GM12878 (cell line): Measurements from ENCODE around the gene METTL27. TPM values are rescaled to one million over a fixed set of nuclear protein-coding genes. Genes with fewer than 3 reads are reported as not detected.

Source experiments
- ATAC-seq: fragments of 200-7000 bp; cut with Tn5 transposase; 3 replicates; pipeline ENCODE4 v1.9.1; 2020; ENCODE audit warnings: mild to moderate bottlenecking, moderate library complexity
- BruUV-seq: library from RNA; stranded (reverse); fragments of 400-500 nt; replicated peaks from 2 replicates; lab custom pipeline; 2021; lab: Mats Ljungman, UMichigan
- CTCF ChIA-PET: fragments of 300-600 bp; sonication (Branson Sonifier 250); formaldehyde crosslinking; extraction: SDS; loops from one replicate; lab custom pipeline; 2021; ENCODE audit warnings: inconsistent platforms; lab: Yijun Ruan, JAX
- POLR2A ChIA-PET: fragments of 350-600 bp; formaldehyde crosslinking; extraction: SDS; loops from one replicate; lab custom pipeline; 2021; ENCODE audit warnings: inconsistent platforms; lab: Charles Lee
- RAD21 ChIA-PET: fragments of 300-600 bp; sonication (Branson Sonifier 250); formaldehyde crosslinking; loops from one replicate; lab custom pipeline; 2023; ENCODE audit warnings: antibody characterized with exemption; ENCODE audit not compliant: unreplicated experiment; lab: Charles Lee
- SMC1A ChIA-PET: fragments of 300-600 bp; sonication (Branson Sonifier 250); formaldehyde crosslinking; loops from one replicate; lab custom pipeline; 2023; ENCODE audit not compliant: unreplicated experiment, uncharacterized antibody; lab: Charles Lee
- DNase-seq: peaks from one replicate; pipeline ENCODE4 v3.0.0-alpha.2; 2011; ENCODE audit warnings: low read depth, low spot score
- FAIRE-seq: peaks from 3 replicates; lab custom pipeline; 2011; peaks lifted over from hg19 to GRCh38; lab: Jason Lieb, UNC
- H2AFZ ChIP-seq: 2 replicates; pipeline ENCODE4 v1.6.0; 2011; ENCODE audit warnings: low read depth, low read length, control low read depth; ENCODE audit not compliant: control insufficient read depth
- H3K27ac ChIP-seq: 2 replicates; pipeline ENCODE4 v1.5.1; 2011; ENCODE audit warnings: control low read depth; ENCODE audit not compliant: control insufficient read depth, insufficient read depth
- H3K27me3 ChIP-seq, 2 experiments: replicated peaks in 1 of 2; 2 replicates each; pipeline versions ENCODE4 v1.6.0 to v1.6.1; 2011; ENCODE audit warnings: low read length in 1 of 2; ENCODE audit not compliant: control insufficient read depth in 2 of 2, insufficient read depth in 2 of 2
- H3K36me3 ChIP-seq, 2 experiments: 2 replicates each; pipeline ENCODE4 v1.5.1; 2011; ENCODE audit warnings: low read length in 1 of 2; ENCODE audit not compliant: control insufficient read depth in 2 of 2, insufficient read depth in 2 of 2
- H3K4me1 ChIP-seq: 2 replicates; pipeline ENCODE4 v1.6.1; 2011; ENCODE audit warnings: mild to moderate bottlenecking, low read length, moderate library complexity, mixed read lengths; ENCODE audit not compliant: control insufficient read depth, insufficient read depth
- H3K4me2 ChIP-seq: 2 replicates; pipeline ENCODE4 v1.6.0; 2011; ENCODE audit warnings: control low read depth; ENCODE audit not compliant: control insufficient read depth, insufficient read depth
- H3K4me3 ChIP-seq: fragments of 200-600 bp; sonication (generic); 2 replicates; pipeline ENCODE4 v1.5.1; 2016
- H3K79me2 ChIP-seq: 2 replicates; pipeline ENCODE4 v1.6.0; 2011; ENCODE audit warnings: low read length; ENCODE audit not compliant: control insufficient read depth, insufficient read depth
- H3K9ac ChIP-seq: 2 replicates; pipeline ENCODE4 v1.8.0; 2011; ENCODE audit warnings: low read length, control low read depth, mixed read lengths; ENCODE audit not compliant: control insufficient read depth, insufficient read depth
- H3K9me3 ChIP-seq: replicated peaks from 3 replicates; pipeline ENCODE4 v1.5.1; 2011; ENCODE audit warnings: mild to moderate bottlenecking, low read length; ENCODE audit not compliant: control insufficient read depth, insufficient read depth
- H4K20me1 ChIP-seq: 2 replicates; pipeline ENCODE4 v1.6.0; 2011; ENCODE audit not compliant: control insufficient read depth, insufficient read depth
- CHD1 ChIP-seq: IDR thresholded peaks from 2 replicates; pipeline ENCODE4 v1.6.1; 2012; ENCODE audit warnings: low read depth, low read length, improper control_type of control experiment
- CHD4 ChIP-seq: fragments of 200-600 bp; sonication (generic); IDR thresholded peaks from 2 replicates; pipeline ENCODE4 v1.6.1; 2016; ENCODE audit warnings: mild to moderate bottlenecking
- FOXK2 ChIP-seq: fragments of 450-650 bp; IDR thresholded peaks from 2 replicates; pipeline ENCODE4 v1.6.1; 2017; ENCODE audit warnings: mild to moderate bottlenecking, moderate library complexity
- HCFC1 ChIP-seq: fragments of 150-350 bp; IDR thresholded peaks from 2 replicates; pipeline ENCODE4 v1.6.1; 2014; ENCODE audit warnings: low read length
- KAT2A ChIP-seq: conservative IDR thresholded peaks from 2 replicates; pipeline ENCODE4 v1.6.1; 2011; ENCODE audit warnings: low read depth, low read length; ENCODE audit not compliant: control insufficient read depth
- MYB ChIP-seq: fragments of 150-350 bp; IDR thresholded peaks from 2 replicates; pipeline ENCODE4 v1.6.1; 2014; ENCODE audit warnings: mild to moderate bottlenecking, low read depth, low read length, borderline replicate concordance
- NBN ChIP-seq: fragments of 450-650 bp; IDR thresholded peaks from 2 replicates; pipeline ENCODE4 v1.6.1; 2016
- NRF1 ChIP-seq: conservative IDR thresholded peaks from 2 replicates; pipeline ENCODE4 v1.6.1; 2011; ENCODE audit warnings: mild to moderate bottlenecking, low read depth, low read length, improper control_type of control experiment
- PAX5 ChIP-seq: IDR thresholded peaks from 2 replicates; pipeline ENCODE4 v1.6.1; 2011; ENCODE audit warnings: low read depth, low read length, borderline replicate concordance
- RAD21 ChIP-seq: IDR thresholded peaks from 2 replicates; pipeline ENCODE4 v1.6.1; 2011; ENCODE audit warnings: mild to moderate bottlenecking, low read depth, low read length, moderate library complexity; ENCODE audit not compliant: insufficient read depth
- RUNX3 ChIP-seq: IDR thresholded peaks from 2 replicates; pipeline ENCODE4 v1.6.1; 2012; ENCODE audit warnings: low read length, inconsistent platforms
- SMARCA5 ChIP-seq: fragments of 450-650 bp; IDR thresholded peaks from 2 replicates; pipeline ENCODE4 v1.6.1; 2017; ENCODE audit warnings: mild to moderate bottlenecking
- SMC3 ChIP-seq: IDR thresholded peaks from 2 replicates; pipeline ENCODE4 v1.6.1; 2011; ENCODE audit warnings: low read length, improper control_type of control experiment, borderline replicate concordance
- SREBF1 ChIP-seq: IDR thresholded peaks from 2 replicates; pipeline ENCODE4 v1.6.1; 2012; ENCODE audit warnings: mild to moderate bottlenecking, low read length
- TAF1 ChIP-seq: IDR thresholded peaks from 2 replicates; pipeline ENCODE4 v1.6.1; 2011; ENCODE audit warnings: mild to moderate bottlenecking, low read depth, low read length, borderline replicate concordance
- ZBED1 ChIP-seq: IDR thresholded peaks from 2 replicates; pipeline ENCODE4 v1.6.1; 2016; ENCODE audit warnings: borderline replicate concordance
- WGBS: methylation state at CpG from one replicate; pipeline ENCODE4 v1.1.6; 2016; ENCODE audit warnings: low lambda C conversion rate; ENCODE audit not compliant: insufficient replicate concordance, insufficient coverage; ENCODE audit errors: missing lambda C conversion rate; 5-methylcytosine and 5-hydroxymethylcytosine counted together
- in situ Hi-C: fragments of 300-500 bp; cut with MboI; formaldehyde crosslinking; loops from 9 replicates; pipeline ENCODE4 v1.14.3; 2018; ENCODE audit warnings: mixed read lengths
- intact Hi-C: fragments of 100-400 bp; cut with micrococcal nuclease; formaldehyde crosslinking; loops from one replicate; pipeline ENCODE4 v1.14.2; 2022; ENCODE audit not compliant: unreplicated experiment
- polyA plus RNA-seq, 11 experiments: library from polyadenylated mRNA; depleted of rRNA in 4 of 11; unstranded in 6 of 11; stranded (reverse) in 5 of 11; fragments of >200 nt; fragmentation: Nextera tagmentation in 4 of 11; fragmentation: Illumina TruSeq in 1 of 11; extraction: Ambion mirVana in 4 of 11; extraction: Trizol in 1 of 11; gene quantifications; 1 replicate in 1 of 11; 2 replicates in 10 of 11; pipeline versions ENCODE4 v1.2.1 to v1.2.3, GENCODE V29; 2011 to 2016; ENCODE audit warnings: inconsistent platforms in 2 of 11, missing spikeins in 2 of 11, low read depth in 1 of 11
- total RNA-seq, 4 experiments: library from RNA; depleted of rRNA in 3 of 4; stranded (reverse); fragments of >200 nt in 3 of 4; fragmentation: Illumina TruSeq in 1 of 4; extraction: Trizol in 1 of 4; gene quantifications; 2 replicates each; pipeline versions ENCODE4 v1.2.1 to v1.2.3, GENCODE V29; 2013 to 2021
- TF ChIP-seq, protein P1 (sequence below): fragments of 450-650 bp; IDR thresholded peaks from 2 replicates; pipeline ENCODE4 v1.6.1; 2016; ENCODE audit warnings: mild to moderate bottlenecking, moderate library complexity, borderline replicate concordance
- TF ChIP-seq, protein P2 (sequence below): fragments of 150-350 bp; IDR thresholded peaks from 2 replicates; pipeline ENCODE4 v1.6.1; 2014; ENCODE audit warnings: mild to moderate bottlenecking, low read depth, low read length
- TF ChIP-seq, protein P3 (sequence below): fragments of 450-650 bp; conservative IDR thresholded peaks from 2 replicates; pipeline ENCODE4 v1.6.1; 2017; ENCODE audit warnings: mild to moderate bottlenecking, moderate library complexity

Gene METTL27
- total and polyA plus RNA-seq, 10 of the 15 experiments (the other 5 are each of a cell fraction or from before 2014, with no cell fraction given): 0.10 to 3.4 (median 0.68) TPM

DNA sequence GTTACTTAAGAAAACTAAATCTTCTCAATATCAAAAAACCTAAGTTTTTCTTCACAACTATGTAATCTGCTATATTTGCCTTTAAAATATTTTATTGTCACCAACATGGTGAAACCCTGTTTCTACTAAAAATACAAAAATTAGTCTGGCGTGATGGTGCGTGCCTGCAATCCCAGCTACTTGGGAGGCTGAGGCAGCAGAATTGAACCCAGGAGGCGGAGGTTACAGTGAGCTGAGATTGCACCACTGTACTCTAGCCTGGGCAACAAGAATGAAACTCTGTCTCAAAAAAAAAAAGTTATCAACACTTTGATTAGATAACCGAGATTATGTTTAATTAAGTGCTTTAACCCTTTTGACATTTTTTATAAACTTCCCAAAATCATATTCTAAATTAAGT is 39.9 kb downstream of the METTL27 start:
- DNase-seq (no peak), FAIRE-seq (no peak)
- Histone ChIP-seq H2AFZ (no peak overlapping the region), H3K9ac (no peak overlapping the region)
- TF ChIP-seq SREBF1 (no peak), SMC3 (no peak), NRF1 (no peak), MYB (no peak), ZBED1 (no peak), RAD21 (no peak), KAT2A (no peak), CHD1 (no peak), PAX5 (no peak), HCFC1 (no peak), FOXK2 (no peak), SMARCA5 (no peak), RUNX3 (no peak), CHD4 (no peak), TAF1 (no peak), NBN (no peak)
- TF ChIP-seq, protein P1, sequence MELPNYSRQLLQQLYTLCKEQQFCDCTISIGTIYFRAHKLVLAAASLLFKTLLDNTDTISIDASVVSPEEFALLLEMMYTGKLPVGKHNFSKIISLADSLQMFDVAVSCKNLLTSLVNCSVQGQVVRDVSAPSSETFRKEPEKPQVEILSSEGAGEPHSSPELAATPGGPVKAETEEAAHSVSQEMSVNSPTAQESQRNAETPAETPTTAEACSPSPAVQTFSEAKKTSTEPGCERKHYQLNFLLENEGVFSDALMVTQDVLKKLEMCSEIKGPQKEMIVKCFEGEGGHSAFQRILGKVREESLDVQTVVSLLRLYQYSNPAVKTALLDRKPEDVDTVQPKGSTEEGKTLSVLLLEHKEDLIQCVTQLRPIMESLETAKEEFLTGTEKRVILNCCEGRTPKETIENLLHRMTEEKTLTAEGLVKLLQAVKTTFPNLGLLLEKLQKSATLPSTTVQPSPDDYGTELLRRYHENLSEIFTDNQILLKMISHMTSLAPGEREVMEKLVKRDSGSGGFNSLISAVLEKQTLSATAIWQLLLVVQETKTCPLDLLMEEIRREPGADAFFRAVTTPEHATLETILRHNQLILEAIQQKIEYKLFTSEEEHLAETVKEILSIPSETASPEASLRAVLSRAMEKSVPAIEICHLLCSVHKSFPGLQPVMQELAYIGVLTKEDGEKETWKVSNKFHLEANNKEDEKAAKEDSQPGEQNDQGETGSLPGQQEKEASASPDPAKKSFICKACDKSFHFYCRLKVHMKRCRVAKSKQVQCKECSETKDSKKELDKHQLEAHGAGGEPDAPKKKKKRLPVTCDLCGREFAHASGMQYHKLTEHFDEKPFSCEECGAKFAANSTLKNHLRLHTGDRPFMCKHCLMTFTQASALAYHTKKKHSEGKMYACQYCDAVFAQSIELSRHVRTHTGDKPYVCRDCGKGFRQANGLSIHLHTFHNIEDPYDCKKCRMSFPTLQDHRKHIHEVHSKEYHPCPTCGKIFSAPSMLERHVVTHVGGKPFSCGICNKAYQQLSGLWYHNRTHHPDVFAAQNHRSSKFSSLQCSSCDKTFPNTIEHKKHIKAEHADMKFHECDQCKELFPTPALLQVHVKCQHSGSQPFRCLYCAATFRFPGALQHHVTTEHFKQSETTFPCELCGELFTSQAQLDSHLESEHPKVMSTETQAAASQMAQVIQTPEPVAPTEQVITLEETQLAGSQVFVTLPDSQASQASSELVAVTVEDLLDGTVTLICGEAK: no peak
- TF ChIP-seq, protein P2, sequence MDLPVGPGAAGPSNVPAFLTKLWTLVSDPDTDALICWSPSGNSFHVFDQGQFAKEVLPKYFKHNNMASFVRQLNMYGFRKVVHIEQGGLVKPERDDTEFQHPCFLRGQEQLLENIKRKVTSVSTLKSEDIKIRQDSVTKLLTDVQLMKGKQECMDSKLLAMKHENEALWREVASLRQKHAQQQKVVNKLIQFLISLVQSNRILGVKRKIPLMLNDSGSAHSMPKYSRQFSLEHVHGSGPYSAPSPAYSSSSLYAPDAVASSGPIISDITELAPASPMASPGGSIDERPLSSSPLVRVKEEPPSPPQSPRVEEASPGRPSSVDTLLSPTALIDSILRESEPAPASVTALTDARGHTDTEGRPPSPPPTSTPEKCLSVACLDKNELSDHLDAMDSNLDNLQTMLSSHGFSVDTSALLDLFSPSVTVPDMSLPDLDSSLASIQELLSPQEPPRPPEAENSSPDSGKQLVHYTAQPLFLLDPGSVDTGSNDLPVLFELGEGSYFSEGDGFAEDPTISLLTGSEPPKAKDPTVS: no peak
- TF ChIP-seq, protein P3, sequence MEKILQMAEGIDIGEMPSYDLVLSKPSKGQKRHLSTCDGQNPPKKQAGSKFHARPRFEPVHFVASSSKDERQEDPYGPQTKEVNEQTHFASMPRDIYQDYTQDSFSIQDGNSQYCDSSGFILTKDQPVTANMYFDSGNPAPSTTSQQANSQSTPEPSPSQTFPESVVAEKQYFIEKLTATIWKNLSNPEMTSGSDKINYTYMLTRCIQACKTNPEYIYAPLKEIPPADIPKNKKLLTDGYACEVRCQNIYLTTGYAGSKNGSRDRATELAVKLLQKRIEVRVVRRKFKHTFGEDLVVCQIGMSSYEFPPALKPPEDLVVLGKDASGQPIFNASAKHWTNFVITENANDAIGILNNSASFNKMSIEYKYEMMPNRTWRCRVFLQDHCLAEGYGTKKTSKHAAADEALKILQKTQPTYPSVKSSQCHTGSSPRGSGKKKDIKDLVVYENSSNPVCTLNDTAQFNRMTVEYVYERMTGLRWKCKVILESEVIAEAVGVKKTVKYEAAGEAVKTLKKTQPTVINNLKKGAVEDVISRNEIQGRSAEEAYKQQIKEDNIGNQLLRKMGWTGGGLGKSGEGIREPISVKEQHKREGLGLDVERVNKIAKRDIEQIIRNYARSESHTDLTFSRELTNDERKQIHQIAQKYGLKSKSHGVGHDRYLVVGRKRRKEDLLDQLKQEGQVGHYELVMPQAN: no peak
- TF ChIP-seq, all 136 proteins: peak for 0
- CTCF ChIA-PET: interaction anchor here (1.4 kb wide), 1 partner anchor 10 kb away, joined by 3 read pairs; no protein-coding TSS in a partner anchor
- Histone ChIP-seq H3K27ac (no peak overlapping the region), H3K79me2 (no peaks in the 10 kb centered on the region), H3K4me2 (no peak overlapping the region), H3K9me3 (no peaks in the 10 kb centered on the region), H4K20me1 (no peaks in the 10 kb centered on the region), H3K27me3 (no peaks in the 10 kb centered on the region), H3K36me3 (no peaks in the 10 kb centered on the region), H3K4me1 (no peaks in the 10 kb centered on the region), H3K4me3 (no peak overlapping the region)
- RAD21 ChIA-PET: no interaction called here
- in situ Hi-C loops: no loop called here
- no TSS peak for BruUV-seq
- no peak for ATAC-seq
- 58% methylated on average over 4 of the region's 4 CpGs for WGBS
- SMC1A ChIA-PET: no interaction called here
- POLR2A ChIA-PET: no interaction called here
- intact Hi-C loops: no loop called here
